Smooth muscle cell (in vitro differentiated cells): Measurements from ENCODE around the gene KDM1B. TPM values are rescaled to one million over a fixed set of nuclear protein-coding genes. Genes with fewer than 3 reads are reported as not detected.

Experiments used
- DNase-seq: peaks from one replicate; lab custom pipeline; 2025; ENCODE audit not compliant: unreplicated experiment; lab: John Stamatoyannopoulos, UW
- H2AFZ ChIP-seq: fragments of 200-600 bp; sonication (generic); 2 replicates; pipeline ENCODE4 v1.6.0; 2016; ENCODE audit warnings: antibody characterized with exemption, low read depth, mild to moderate bottlenecking
- H3F3A ChIP-seq: fragments of 200-600 bp; sonication (generic); 2 replicates; pipeline ENCODE4 v1.6.0; 2017; ENCODE audit warnings: antibody characterized with exemption, low read depth
- H3K27ac ChIP-seq: fragments of 200-600 bp; sonication (generic); 2 replicates; pipeline ENCODE4 v1.5.1; 2016; ENCODE audit warnings: low read depth, mild to moderate bottlenecking
- H3K27me3 ChIP-seq: fragments of 200-600 bp; sonication (generic); 2 replicates; pipeline ENCODE4 v1.6.1; 2016; ENCODE audit warnings: low read depth, mild to moderate bottlenecking
- H3K36me3 ChIP-seq: fragments of 200-600 bp; sonication (generic); 2 replicates; pipeline ENCODE4 v1.5.1; 2016; ENCODE audit warnings: low read depth
- H3K4me1 ChIP-seq: fragments of 200-600 bp; sonication (generic); 2 replicates; pipeline ENCODE4 v1.5.1; 2016; ENCODE audit warnings: low read depth
- H3K4me2 ChIP-seq: fragments of 200-600 bp; sonication (generic); 2 replicates; pipeline ENCODE4 v1.6.0; 2016; ENCODE audit warnings: mild to moderate bottlenecking
- H3K4me3 ChIP-seq: fragments of 200-600 bp; sonication (generic); 2 replicates; pipeline ENCODE4 v1.5.1; 2016; ENCODE audit warnings: mild to moderate bottlenecking
- H3K79me2 ChIP-seq: fragments of 200-600 bp; sonication (generic); 2 replicates; pipeline ENCODE4 v1.6.0; 2016; ENCODE audit warnings: low read depth, mild to moderate bottlenecking
- H3K9ac ChIP-seq: fragments of 200-600 bp; sonication (generic); 2 replicates; pipeline ENCODE4 v1.6.0; 2016; ENCODE audit warnings: low read depth
- H3K9me3 ChIP-seq: fragments of 200-600 bp; sonication (generic); replicated peaks from 2 replicates; pipeline ENCODE4 v1.5.1; 2016; ENCODE audit warnings: low read depth
- H4K20me1 ChIP-seq: fragments of 200-600 bp; sonication (generic); 2 replicates; pipeline ENCODE4 v1.6.0; 2016; ENCODE audit warnings: low read depth
- CTCF ChIP-seq: fragments of 200-600 bp; sonication (generic); IDR thresholded peaks from 2 replicates; pipeline ENCODE4 v1.5.1; 2017; ENCODE audit warnings: borderline replicate concordance, mild to moderate bottlenecking, antibody characterized with exemption; ENCODE audit not compliant: insufficient read depth, poor library complexity, severe bottlenecking
- WGBS: methylation state at CpG from one replicate; pipeline ENCODE4 v1.1.7; 2016; ENCODE audit warnings: low lambda C conversion rate; 5-methylcytosine and 5-hydroxymethylcytosine counted together
- polyA plus RNA-seq: library from polyadenylated mRNA; unstranded; fragments of >200 nt; fragmentation: Nextera tagmentation; extraction: Ambion mirVana; gene quantifications from 2 replicates; pipeline ENCODE4 v1.2.1, GENCODE V29; 2016
- total RNA-seq: library from RNA; depleted of rRNA; stranded (reverse); fragments of >200 nt; gene quantifications from 2 replicates; pipeline ENCODE4 v1.2.3, GENCODE V29; 2014

KDM1B gene
- total and polyA plus RNA-seq, 2 experiments from 2014 or later = 8.2 to 15.8 TPM

GRCh38 chr6:18265787-18266522 lies 110.7 kb downstream of the KDM1B start:
- Histone ChIP-seq H3K4me3 (no peak overlapping the region), H3K36me3 (no peaks in the 10 kb centered on the region), H3K27me3 (no peaks in the 10 kb centered on the region), H3K4me1 (peaks cover 10% of the 10 kb centered on the region), H2AFZ (peak overlapping the region; percentile 93), H3K79me2 (peaks cover 31% of the 10 kb centered on the region), H3K9ac (no peak overlapping the region), H3K9me3 (no peaks in the 10 kb centered on the region), H4K20me1 (peaks cover 18% of the 10 kb centered on the region), H3K4me2 (no peak overlapping the region), H3F3A (peaks cover 8% of the 10 kb centered on the region), H3K27ac (no peak overlapping the region)
- WGBS = 89% methylated on average over 14 of the region's 14 CpGs
- no peak for DNase-seq
- no peak for TF ChIP-seq CTCF

- Histone ChIP-seq H4K20me1 (peaks cover 13% of the 10 kb centered on the region), H3F3A (peaks cover 8% of the 10 kb centered on the region), H2AFZ (no peak overlapping the region), H3K4me2 (no peak overlapping the region), H3K79me2 (peaks cover 25% of the 10 kb centered on the region), H3K36me3 (no peaks in the 10 kb centered on the region), H3K27ac (no peak overlapping the region), H3K4me3 (no peak overlapping the region), H3K4me1 (peaks cover 10% of the 10 kb centered on the region), H3K9me3 (no peaks in the 10 kb centered on the region), H3K9ac (no peak overlapping the region), H3K27me3 (no peaks in the 10 kb centered on the region)
- no peak for DNase-seq
- WGBS = 89% methylated on average over 11 of the region's 11 CpGs
- TF ChIP-seq CTCF = no peak
Measured at GRCh38 chr6:18266523-18266912, 111.3 kb downstream of the KDM1B start.

- Histone ChIP-seq H3K36me3 (no peaks in the 10 kb centered on the region), H3K9me3 (no peaks in the 10 kb centered on the region), H4K20me1 (no peaks in the 10 kb centered on the region), H3K4me1 (no peaks in the 10 kb centered on the region), H3K4me2 (no peak overlapping the region), H3K27ac (no peak overlapping the region), H3F3A (peaks cover 8% of the 10 kb centered on the region), H3K4me3 (no peak overlapping the region), H3K27me3 (no peaks in the 10 kb centered on the region), H2AFZ (no peak overlapping the region), H3K9ac (no peak overlapping the region), H3K79me2 (peaks cover 10% of the 10 kb centered on the region)
- no peak for TF ChIP-seq CTCF
- no peak for DNase-seq
- WGBS = 84% methylated on average over 4 of the region's 4 CpGs
Measured at GRCh38 chr6:18268066-18268465, 112.8 kb downstream of the KDM1B start.

- TF ChIP-seq CTCF = no peak
- Histone ChIP-seq H3K9ac (no peak overlapping the region), H3K9me3 (no peaks in the 10 kb centered on the region), H3K4me3 (no peak overlapping the region), H3K36me3 (no peaks in the 10 kb centered on the region), H3K27ac (no peak overlapping the region), H2AFZ (no peak overlapping the region), H3K4me2 (no peak overlapping the region), H4K20me1 (no peaks in the 10 kb centered on the region), H3F3A (peaks cover 8% of the 10 kb centered on the region), H3K4me1 (no peaks in the 10 kb centered on the region), H3K79me2 (no peaks in the 10 kb centered on the region), H3K27me3 (no peaks in the 10 kb centered on the region)
- no peak for DNase-seq
- WGBS = 51% methylated on average over 3 of the region's 3 CpGs
Measured at GRCh38 chr6:18269253-18269652, 114.0 kb downstream of the KDM1B start.
